ENCODE measurements around the gene THNSL1. TPM values are rescaled to one million over a fixed set of nuclear protein-coding genes. Genes with fewer than 3 reads are reported as not detected.

The THNSL1 gene
- total and polyA plus RNA-seq, 2 of the 13 experiments (the other 11 are each of a cell fraction or from before 2014, with no cell fraction given) = 1.3 to 3.8 TPM

DNA sequence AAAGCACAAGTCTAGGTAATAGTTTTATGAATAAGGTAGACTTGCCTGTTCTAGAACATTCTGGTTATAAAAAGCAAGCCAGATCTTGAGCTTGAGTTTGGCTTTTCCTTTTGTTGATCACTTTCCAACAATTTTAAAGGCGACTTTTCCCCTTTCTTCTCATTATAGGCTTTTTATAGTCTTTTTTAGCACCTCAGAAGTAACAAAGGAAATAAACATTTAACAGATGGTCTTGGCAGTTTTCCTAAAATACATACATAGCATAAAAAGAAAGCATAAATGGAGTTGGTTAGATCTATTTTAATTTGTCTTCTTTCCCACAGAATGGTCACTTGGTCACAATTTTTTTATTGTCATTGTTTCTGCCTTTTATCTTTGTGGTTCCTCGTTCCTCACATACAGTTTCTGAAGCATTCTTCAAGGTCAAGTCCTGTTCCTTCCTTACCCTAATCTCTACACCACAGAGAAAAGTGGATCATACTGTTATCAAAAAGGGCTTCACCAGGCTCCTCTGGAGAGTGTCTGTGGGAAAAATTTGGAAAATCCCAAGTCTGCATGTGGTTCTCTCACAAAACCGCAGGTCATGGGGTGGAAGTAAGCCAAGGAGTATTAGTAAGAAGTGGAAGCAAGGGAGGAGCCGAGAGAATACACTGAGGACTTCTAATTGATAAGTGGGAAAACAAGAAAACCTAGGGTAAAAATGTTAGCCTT lies 31.3 kb downstream of the THNSL1 start:
- POLR2A ChIA-PET = no interaction called here
- Histone ChIP-seq H3K9me3 (ENCODE audit: low read length) (no peaks in the 10 kb centered on the region), H3K27ac (ENCODE audit: extremely low read length, insufficient read depth, low read length) (no peak overlapping the region), H3K79me2 (ENCODE audit: insufficient read depth, low read length) (no peaks in the 10 kb centered on the region), H3K36me3 (replicated peaks in 1 of 2; ENCODE audit: control insufficient read depth in 1 of 2, insufficient read depth in 2 of 2, low read length in 2 of 2) (no peaks in the 10 kb centered on the region), H4K20me1 (ENCODE audit: insufficient read depth, low read length) (no peaks in the 10 kb centered on the region), H2AFZ (ENCODE audit: low read length) (no peak overlapping the region), H3K4me2 (ENCODE audit: low read depth, low read length) (no peak overlapping the region), H3K4me1 (ENCODE audit: insufficient read depth, low read length) (no peaks in the 10 kb centered on the region), H3K27me3 (ENCODE audit: control insufficient read depth in 1 of 2, insufficient read depth in 2 of 2, low read length in 2 of 2) (no peaks in the 10 kb centered on the region), H3K9ac (ENCODE audit: insufficient read depth, low read depth, low read length) (no peak overlapping the region), H3K4me3 (replicated peaks in 1 of 3; ENCODE audit: insufficient read depth in 1 of 3, low read depth in 2 of 3, low read length in 3 of 3) (no peak overlapping the region)
- BruUV-seq (replicated peaks) = no TSS peak
- FAIRE-seq = no peak
- 78% methylated on average over 4 of the region's 4 CpGs for whole genome bisulfite sequencing (ENCODE audit: low lambda C conversion rate)
- ATAC-seq = no peak
- TF ChIP-seq ZNF614 (CRISPR knock-in tag; IDR thresholded peaks at IDR 0.05; ENCODE audit: borderline replicate concordance) = no peak
- TF ChIP-seq ATAD3A (CRISPR knock-in tag; IDR thresholded peaks at IDR 0.05) = no peak
- no peak for TF ChIP-seq ADNP (CRISPR knock-in tag; IDR thresholded peaks at IDR 0.05)
- TF ChIP-seq ZNF460 (CRISPR knock-in tag; IDR thresholded peaks at IDR 0.05; ENCODE audit: borderline replicate concordance) = no peak
- TF ChIP-seq SIN3A (IDR thresholded peaks at IDR 0.05; ENCODE audit: borderline replicate concordance, low read depth, low read length) = no peak
- TF ChIP-seq ZNF646 (CRISPR knock-in tag; IDR thresholded peaks at IDR 0.05) = no peak
- no peak for TF ChIP-seq ZNF709 (CRISPR knock-in tag; IDR thresholded peaks at IDR 0.05)
- TF ChIP-seq ZSCAN29 (CRISPR knock-in tag; conservative IDR thresholded peaks at IDR 0.05) = no peak
- no peak for TF ChIP-seq SIX4 (CRISPR knock-in tag; IDR thresholded peaks at IDR 0.05)
- TF ChIP-seq ARNT2 (CRISPR knock-in tag; IDR thresholded peaks at IDR 0.05; ENCODE audit: low read depth) = no peak
- TF ChIP-seq XRCC5 (optimal IDR thresholded peaks at IDR 0.05; ENCODE audit: low read length) = no peak
- no peak for TF ChIP-seq ZFYVE20 (CRISPR knock-in tag; IDR thresholded peaks at IDR 0.05; ENCODE audit: borderline replicate concordance, low read depth)
- TF ChIP-seq ZNF558 (CRISPR knock-in tag; IDR thresholded peaks at IDR 0.05; ENCODE audit: borderline replicate concordance) = no peak
- intact Hi-C loops (cut with micrococcal nuclease; ENCODE audit: unreplicated experiment) = loop anchor here (5.0 kb wide), 1 partner anchor 35 kb away; no protein-coding TSS in a partner anchor
- CTCF ChIA-PET (ENCODE audit: low intra/inter-chr PET ratio, low total read pairs) = no interaction called here
- in situ Hi-C loops (cut with HindIII; ENCODE audit: extremely low pct_ligation_motif_present, low pct_unique_long_range_greater_than_20kb) = no loop called here
- DNase-seq (ENCODE audit: low spot score) = no peak
